HG03354 (cell line): Measurements from ENCODE around the gene NAT8L.

Experiments
- ATAC-seq: cut with Tn5 transposase; IDR thresholded peaks from one replicate; pipeline ENCODE4 v1.9.1; 2021; ENCODE audit warnings: mild to moderate bottlenecking; ENCODE audit not compliant: unreplicated experiment, poor library complexity, severe bottlenecking

NAT8L gene

GRCh38 chr4:2072971-2073807 is 14.1 kb downstream of the NAT8L start:
- no peak for ATAC-seq

GRCh38 chr4:2073808-2074481 is 14.8 kb downstream of the NAT8L start:
- ATAC-seq = no peak

- ATAC-seq = no peak
Measured at GRCh38 chr4:2074588-2074987, 15.5 kb downstream of the NAT8L start.

- no peak for ATAC-seq
Measured at GRCh38 chr4:2075171-2075986, 16.3 kb downstream of the NAT8L start.

- ATAC-seq = no peak
Measured at GRCh38 chr4:2075987-2076907, 17.1 kb downstream of the NAT8L start.

GRCh38 chr4:2076908-2077536 is 17.9 kb downstream of the NAT8L start:
- no peak for ATAC-seq

GRCh38 chr4:2077537-2078460 is 18.7 kb downstream of the NAT8L start:
- no peak for ATAC-seq

GRCh38 chr4:2078584-2078983 is 19.5 kb downstream of the NAT8L start:
- no peak for ATAC-seq

- no peak for ATAC-seq
Measured at GRCh38 chr4:2079006-2079405, 19.9 kb downstream of the NAT8L start.

- ATAC-seq = no peak
Measured at GRCh38 chr4:2079926-2080325, 20.8 kb downstream of the NAT8L start.

GRCh38 chr4:2080429-2081300 is 21.5 kb downstream of the NAT8L start:
- ATAC-seq = no peak

- ATAC-seq = no peak
Measured at GRCh38 chr4:2081540-2081939, 22.4 kb downstream of the NAT8L start.

- ATAC-seq = no peak
Measured at GRCh38 chr4:2082118-2082517, 23.0 kb downstream of the NAT8L start.

- no peak for ATAC-seq
Measured at GRCh38 chr4:2082627-2083026, 23.5 kb downstream of the NAT8L start.

- ATAC-seq = no peak
Measured at GRCh38 chr4:2083116-2083825, 24.1 kb downstream of the NAT8L start.

- no peak for ATAC-seq
Measured at GRCh38 chr4:2083826-2084160, 24.7 kb downstream of the NAT8L start.

GRCh38 chr4:2084316-2084715 is 25.2 kb downstream of the NAT8L start:
- ATAC-seq = no peak
